Neural progenitor cell (in vitro differentiated cells): ENCODE data around the gene CASP10. TPM values are rescaled to one million over a fixed set of nuclear protein-coding genes. Genes with fewer than 3 reads are reported as not detected.

ENCODE experiments used
- DNase-seq: peaks from one replicate; pipeline ENCODE4 v3.0.0-alpha.2; 2016; ENCODE audit warnings: low spot score
- H2AFZ ChIP-seq: fragments of 200-600 bp; sonication (generic); replicated peaks from 2 replicates; pipeline ENCODE4 v1.6.1; 2016; ENCODE audit warnings: antibody characterized with exemption
- H3F3A ChIP-seq: fragments of 200-600 bp; sonication (generic); 2 replicates; pipeline ENCODE4 v1.6.1; 2016; ENCODE audit warnings: antibody characterized with exemption, low read depth
- H3K27ac ChIP-seq: fragments of 200-600 bp; sonication (generic); 2 replicates; pipeline ENCODE4 v1.5.1; 2016; ENCODE audit warnings: mild to moderate bottlenecking
- H3K27me3 ChIP-seq: fragments of 200-600 bp; sonication (generic); 2 replicates; pipeline ENCODE4 v1.6.1; 2016; ENCODE audit warnings: mild to moderate bottlenecking, moderate library complexity
- H3K36me3 ChIP-seq: fragments of 200-600 bp; sonication (generic); 2 replicates; pipeline ENCODE4 v1.5.1; 2016
- H3K4me1 ChIP-seq: fragments of 200-600 bp; sonication (generic); 2 replicates; pipeline ENCODE4 v1.6.1; 2016; ENCODE audit warnings: mixed run types
- H3K4me2 ChIP-seq: fragments of 200-600 bp; sonication (generic); 2 replicates; pipeline ENCODE4 v1.6.1; 2016
- H3K4me3 ChIP-seq: fragments of 200-600 bp; sonication (generic); 2 replicates; pipeline ENCODE4 v1.5.1; 2016
- H3K79me2 ChIP-seq: fragments of 200-600 bp; sonication (generic); 2 replicates; pipeline ENCODE4 v1.6.1; 2016; ENCODE audit warnings: low read depth
- H3K9ac ChIP-seq: fragments of 200-600 bp; sonication (generic); 2 replicates; pipeline ENCODE4 v1.6.1; 2016
- H3K9me3 ChIP-seq: fragments of 200-600 bp; sonication (generic); 2 replicates; pipeline ENCODE4 v1.5.1; 2016; ENCODE audit warnings: low read depth
- H4K20me1 ChIP-seq: fragments of 200-600 bp; sonication (generic); 2 replicates; pipeline ENCODE4 v1.6.1; 2016; ENCODE audit warnings: low read depth
- H3K27ac Mint-ChIP-seq: 3 replicates; pipeline ENCODE4 v1.8.0; 2021; ENCODE audit warnings: mixed read lengths
- H3K27me3 Mint-ChIP-seq: 2 replicates; pipeline ENCODE4 v1.8.0; 2022; ENCODE audit warnings: low read depth, mild to moderate bottlenecking, inconsistent platforms, moderate library complexity, mixed read lengths; ENCODE audit not compliant: insufficient read depth
- H3K36me3 Mint-ChIP-seq: 3 replicates; pipeline ENCODE4 v1.8.0; 2021; ENCODE audit warnings: mixed read lengths
- H3K4me1 Mint-ChIP-seq: 3 replicates; pipeline ENCODE4 v1.8.0; 2021; ENCODE audit warnings: mixed read lengths
- H3K4me3 Mint-ChIP-seq: 3 replicates; pipeline ENCODE4 v1.8.0; 2021; ENCODE audit warnings: mild to moderate bottlenecking, moderate library complexity, mixed read lengths
- H3K9me3 Mint-ChIP-seq: 3 replicates; pipeline ENCODE4 v1.8.0; 2020; ENCODE audit warnings: mixed read lengths
- CTCF ChIP-seq: fragments of 200-600 bp; sonication (generic); IDR thresholded peaks from 2 replicates; pipeline ENCODE4 v1.5.1; 2017; ENCODE audit warnings: antibody characterized with exemption, mild to moderate bottlenecking
- EZH2 ChIP-seq: fragments of 200-600 bp; sonication (generic); IDR thresholded peaks from 2 replicates; pipeline ENCODE4 v1.6.1; 2017; ENCODE audit warnings: antibody characterized with exemption, mild to moderate bottlenecking, moderate library complexity
- EZH2phosphoT487 ChIP-seq: fragments of 200-600 bp; sonication (generic); IDR thresholded peaks from 2 replicates; pipeline ENCODE4 v1.6.1; 2017; ENCODE audit warnings: antibody characterized with exemption
- total RNA-seq: library from RNA; depleted of rRNA; stranded (reverse); fragments of >200 nt; gene quantifications from 2 replicates; pipeline ENCODE4 v1.2.3, GENCODE V29; 2015; ENCODE audit warnings: low replicate concordance

CASP10 gene
- total RNA-seq, 1 donor from 2014 or later, result 2.2 TPM

GRCh38 chr2:201154615-201155399 lies 28.1 kb upstream of the CASP10 start:
- Mint-ChIP-seq H3K4me1 (peaks cover 8% of the 10 kb centered on the region), H3K36me3 (no peaks in the 10 kb centered on the region), H3K27me3 (peaks cover 5% of the 10 kb centered on the region), H3K4me3 (no peak overlapping the region), H3K27ac (no peak overlapping the region), H3K9me3 (no peaks in the 10 kb centered on the region)
- Histone ChIP-seq H3K4me3 (no peak overlapping the region), H3K79me2 (no peaks in the 10 kb centered on the region), H3K9me3 (no peaks in the 10 kb centered on the region), H3K27ac (no peak overlapping the region), H3K4me2 (no peak overlapping the region), H3K4me1 (peaks cover 6% of the 10 kb centered on the region), H2AFZ (no peak overlapping the region), H4K20me1 (no peaks in the 10 kb centered on the region), H3F3A (no peaks in the 10 kb centered on the region), H3K9ac (no peak overlapping the region), H3K36me3 (no peaks in the 10 kb centered on the region), H3K27me3 (no peaks in the 10 kb centered on the region)
- TF ChIP-seq EZH2, result no peak
- no peak for TF ChIP-seq EZH2phosphoT487
- TF ChIP-seq CTCF, result no peak
- DNase-seq, result no peak

DNA sequence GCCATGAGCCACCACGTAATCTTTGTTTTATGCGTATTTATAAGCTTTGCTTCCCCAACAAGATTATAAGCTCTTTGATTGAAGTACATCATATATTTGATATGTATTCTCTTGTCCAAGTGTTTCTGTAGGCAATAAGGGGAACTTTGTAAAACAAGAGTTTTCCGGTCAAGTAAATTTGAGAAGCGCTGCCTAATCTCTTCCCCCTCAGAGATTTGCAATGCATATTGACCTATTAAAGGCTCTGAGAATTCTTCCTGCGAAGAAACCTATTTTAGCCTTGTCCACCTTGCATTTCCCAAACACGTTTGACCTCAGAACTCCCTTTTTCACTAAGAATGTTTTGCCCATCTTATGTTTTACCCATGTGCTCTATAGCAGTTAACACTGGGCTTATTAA lies 26.9 kb upstream of the CASP10 start:
- peaks cover 6% of the 10 kb centered on the region for H3K4me1 ChIP-seq
- H3K4me3 ChIP-seq, result no peak overlapping the region
- H4K20me1 ChIP-seq, result no peaks in the 10 kb centered on the region
- Mint-ChIP-seq H3K4me3 (no peak overlapping the region), H3K36me3 (no peaks in the 10 kb centered on the region), H3K4me1 (peaks cover 8% of the 10 kb centered on the region), H3K27ac (no peak overlapping the region), H3K9me3 (no peaks in the 10 kb centered on the region), H3K27me3 (peaks cover 5% of the 10 kb centered on the region)
- H2AFZ ChIP-seq, result no peak overlapping the region
- no peaks in the 10 kb centered on the region for H3K27me3 ChIP-seq
- H3K36me3 ChIP-seq, result no peaks in the 10 kb centered on the region
- H3K27ac ChIP-seq, result no peak overlapping the region
- no peak for TF ChIP-seq EZH2phosphoT487
- TF ChIP-seq CTCF, result no peak
- TF ChIP-seq EZH2, result no peak
- H3K9ac ChIP-seq, result no peak overlapping the region
- H3K4me2 ChIP-seq, result no peak overlapping the region
- no peak for DNase-seq
- no peaks in the 10 kb centered on the region for H3F3A ChIP-seq
- H3K79me2 ChIP-seq, result no peaks in the 10 kb centered on the region
- H3K9me3 ChIP-seq, result no peaks in the 10 kb centered on the region

DNA sequence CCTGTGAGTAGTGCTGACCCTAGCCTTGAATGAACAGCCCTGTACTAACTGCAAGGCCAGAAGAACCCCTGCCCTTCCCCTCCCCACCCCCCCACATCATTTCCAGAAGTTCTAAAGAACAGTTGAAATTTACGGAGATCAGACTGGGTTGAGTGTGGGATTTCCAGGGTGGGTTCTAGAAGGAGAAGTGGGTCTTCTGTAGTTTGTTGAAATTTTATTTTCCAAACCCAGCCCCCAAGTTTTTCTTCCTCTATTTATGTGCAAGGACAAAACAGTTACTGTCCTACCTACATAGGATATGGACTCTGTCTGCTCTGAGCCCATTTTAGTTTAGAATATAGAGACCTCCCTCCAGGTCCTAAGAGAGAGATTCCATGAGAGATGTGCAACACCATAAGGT lies 26.3 kb upstream of the CASP10 start:
- Mint-ChIP-seq H3K36me3 (no peaks in the 10 kb centered on the region), H3K27me3 (peaks cover 5% of the 10 kb centered on the region), H3K27ac (no peak overlapping the region), H3K4me3 (no peak overlapping the region), H3K9me3 (no peaks in the 10 kb centered on the region), H3K4me1 (peaks cover 8% of the 10 kb centered on the region)
- H3K79me2 ChIP-seq, result no peaks in the 10 kb centered on the region
- H3K4me1 ChIP-seq, result peaks cover 6% of the 10 kb centered on the region
- no peak overlapping the region for H3K4me2 ChIP-seq
- no peaks in the 10 kb centered on the region for H3K27me3 ChIP-seq
- H3K9ac ChIP-seq, result no peak overlapping the region
- H3F3A ChIP-seq, result no peaks in the 10 kb centered on the region
- H3K27ac ChIP-seq, result no peak overlapping the region
- DNase-seq, result no peak
- TF ChIP-seq CTCF (no peak), EZH2phosphoT487 (no peak), EZH2 (no peak)
- no peaks in the 10 kb centered on the region for H4K20me1 ChIP-seq
- no peaks in the 10 kb centered on the region for H3K36me3 ChIP-seq
- H2AFZ ChIP-seq, result no peak overlapping the region
- H3K9me3 ChIP-seq, result no peaks in the 10 kb centered on the region
- no peak overlapping the region for H3K4me3 ChIP-seq
